Measurements from ENCODE around the gene TBL1X.

- TF ChIP-seq, protein P1, sequence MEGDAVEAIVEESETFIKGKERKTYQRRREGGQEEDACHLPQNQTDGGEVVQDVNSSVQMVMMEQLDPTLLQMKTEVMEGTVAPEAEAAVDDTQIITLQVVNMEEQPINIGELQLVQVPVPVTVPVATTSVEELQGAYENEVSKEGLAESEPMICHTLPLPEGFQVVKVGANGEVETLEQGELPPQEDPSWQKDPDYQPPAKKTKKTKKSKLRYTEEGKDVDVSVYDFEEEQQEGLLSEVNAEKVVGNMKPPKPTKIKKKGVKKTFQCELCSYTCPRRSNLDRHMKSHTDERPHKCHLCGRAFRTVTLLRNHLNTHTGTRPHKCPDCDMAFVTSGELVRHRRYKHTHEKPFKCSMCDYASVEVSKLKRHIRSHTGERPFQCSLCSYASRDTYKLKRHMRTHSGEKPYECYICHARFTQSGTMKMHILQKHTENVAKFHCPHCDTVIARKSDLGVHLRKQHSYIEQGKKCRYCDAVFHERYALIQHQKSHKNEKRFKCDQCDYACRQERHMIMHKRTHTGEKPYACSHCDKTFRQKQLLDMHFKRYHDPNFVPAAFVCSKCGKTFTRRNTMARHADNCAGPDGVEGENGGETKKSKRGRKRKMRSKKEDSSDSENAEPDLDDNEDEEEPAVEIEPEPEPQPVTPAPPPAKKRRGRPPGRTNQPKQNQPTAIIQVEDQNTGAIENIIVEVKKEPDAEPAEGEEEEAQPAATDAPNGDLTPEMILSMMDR (IDR thresholded peaks at IDR 0.05): no peak
- no peak for TF ChIP-seq POLR2AphosphoS5 (IDR thresholded peaks at IDR 0.05; ENCODE audit: low read depth, low read length)
Measured at GRCh38 chrX:9526965-9527364, 62.1 kb downstream of the TBL1X start.
